Measurements from ENCODE around the gene NEDD4L. TPM values are rescaled to one million over a fixed set of nuclear protein-coding genes. Genes with fewer than 3 reads are reported as not detected.

Gene NEDD4L
- total and polyA plus RNA-seq, 8 donors, result 45.0 to 113 (median 66.4) TPM

DNA sequence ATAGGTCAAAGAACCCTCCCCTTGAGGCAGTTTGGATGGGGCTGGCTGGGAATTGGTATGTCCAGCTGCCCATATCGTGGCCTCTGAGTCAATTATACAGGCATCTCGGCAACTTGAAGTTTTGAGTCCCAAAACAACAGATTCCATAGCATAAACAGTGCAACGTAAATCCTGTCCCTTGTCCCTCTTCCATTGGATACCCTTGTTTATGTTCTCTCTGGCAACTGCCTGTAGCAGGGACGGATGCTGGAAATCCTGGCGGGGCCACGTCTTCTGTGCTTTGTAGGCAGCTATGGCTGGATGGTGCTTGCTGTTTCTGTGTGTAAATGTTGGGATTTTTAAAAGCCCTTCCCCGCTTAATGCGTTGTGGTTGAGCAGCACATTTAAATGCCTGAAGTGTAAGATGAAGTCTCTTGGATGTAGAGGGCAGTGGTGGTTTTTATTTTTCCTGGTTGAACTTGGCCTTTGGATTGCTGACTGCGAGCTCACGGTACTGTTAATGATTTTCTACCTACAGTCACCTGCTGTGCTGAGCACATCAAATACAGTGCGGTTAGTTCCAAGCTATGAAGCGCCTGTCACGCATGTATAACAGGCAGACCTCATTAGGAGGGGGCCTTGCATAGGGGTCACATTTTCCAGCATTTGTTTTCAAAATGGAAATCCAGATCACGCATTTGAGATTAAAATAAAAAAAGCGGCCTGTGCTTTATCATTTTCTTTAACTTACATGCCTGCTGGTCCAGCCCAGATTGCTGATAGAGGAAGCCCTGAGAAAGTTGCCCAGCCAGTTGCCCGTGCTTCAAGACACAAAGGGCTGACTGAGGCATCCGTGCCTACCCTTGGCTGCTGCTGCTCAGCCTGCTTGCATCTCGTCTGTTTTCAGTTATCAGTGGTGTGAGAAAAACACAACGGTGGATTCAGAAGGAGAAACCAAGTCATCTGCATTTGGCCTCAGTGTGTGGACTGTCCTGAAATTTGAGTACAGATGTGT lies 84.7 kb downstream of the NEDD4L start:
- Histone ChIP-seq H3K36me3 (no peaks in the 10 kb centered on the region), H3K4me1 (peaks cover 13 to 17% (median 15%) of the 10 kb centered on the region in 3 donors), H3K9me3 (no peaks in the 10 kb centered on the region), H3K27ac (peak overlapping the region in 2 of 4 donors; percentile 53 to 64), H3K4me3 (no peak overlapping the region), H3K27me3 (no peaks in the 10 kb centered on the region)
- ATAC-seq, result peak; percentile 88 to 98 (median 96)
- DNase-seq, result peak in 3 of 6 donors; percentile 30 to 53 (median 47)
- FAIRE-seq, result no peak
- WGBS, 2 donors, result 28 to 29% methylated on average over 19 of the region's 19 CpGs
- TF ChIP-seq, protein P1, sequence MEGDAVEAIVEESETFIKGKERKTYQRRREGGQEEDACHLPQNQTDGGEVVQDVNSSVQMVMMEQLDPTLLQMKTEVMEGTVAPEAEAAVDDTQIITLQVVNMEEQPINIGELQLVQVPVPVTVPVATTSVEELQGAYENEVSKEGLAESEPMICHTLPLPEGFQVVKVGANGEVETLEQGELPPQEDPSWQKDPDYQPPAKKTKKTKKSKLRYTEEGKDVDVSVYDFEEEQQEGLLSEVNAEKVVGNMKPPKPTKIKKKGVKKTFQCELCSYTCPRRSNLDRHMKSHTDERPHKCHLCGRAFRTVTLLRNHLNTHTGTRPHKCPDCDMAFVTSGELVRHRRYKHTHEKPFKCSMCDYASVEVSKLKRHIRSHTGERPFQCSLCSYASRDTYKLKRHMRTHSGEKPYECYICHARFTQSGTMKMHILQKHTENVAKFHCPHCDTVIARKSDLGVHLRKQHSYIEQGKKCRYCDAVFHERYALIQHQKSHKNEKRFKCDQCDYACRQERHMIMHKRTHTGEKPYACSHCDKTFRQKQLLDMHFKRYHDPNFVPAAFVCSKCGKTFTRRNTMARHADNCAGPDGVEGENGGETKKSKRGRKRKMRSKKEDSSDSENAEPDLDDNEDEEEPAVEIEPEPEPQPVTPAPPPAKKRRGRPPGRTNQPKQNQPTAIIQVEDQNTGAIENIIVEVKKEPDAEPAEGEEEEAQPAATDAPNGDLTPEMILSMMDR (IDR thresholded peaks at IDR 0.05), result no peak
- intact Hi-C loops (cut with DNase I), result loop anchor here (10.0 kb wide), 4 partner anchors 84 to 254 kb away; partner anchors contain the start of gene NEDD4L (in 1 of the 3)

DNA sequence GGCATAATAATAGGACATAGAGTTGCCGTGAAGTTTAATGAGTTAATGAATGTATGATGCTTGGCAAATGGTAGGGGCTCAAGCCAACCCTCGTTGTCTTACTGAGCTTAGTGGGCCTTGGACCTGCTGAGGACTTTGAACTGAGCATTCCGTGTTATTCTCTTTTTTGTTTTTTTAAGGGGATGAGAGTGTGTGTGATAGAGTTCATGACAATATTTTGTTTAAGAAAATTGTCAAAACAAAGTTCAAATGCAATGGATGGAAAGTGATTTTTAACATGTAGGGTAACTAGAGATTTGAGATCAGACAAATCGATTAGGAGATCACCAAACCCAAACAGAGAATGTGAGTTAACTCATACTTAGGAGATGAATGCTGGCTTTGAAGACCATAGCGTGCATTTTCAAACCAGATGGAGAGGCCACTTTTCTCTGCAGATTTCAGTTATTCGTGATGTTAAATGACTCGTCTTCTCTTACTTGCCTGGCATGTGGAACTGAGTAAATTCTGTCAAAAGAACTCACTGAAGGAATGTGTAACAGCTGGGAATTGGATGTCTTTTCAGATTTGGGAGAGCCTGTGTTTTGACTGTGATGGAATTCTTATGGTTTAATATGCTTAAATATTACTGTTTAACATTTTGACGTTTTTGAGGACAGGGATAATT lies 88.7 kb downstream of the NEDD4L start:
- no peak overlapping the region for H3K27ac ChIP-seq
- FAIRE-seq, result no peak
- no peaks in the 10 kb centered on the region for H3K36me3 ChIP-seq
- no peak for DNase-seq
- H3K27me3 ChIP-seq, result no peaks in the 10 kb centered on the region
- ATAC-seq, result no peak
- 48 to 49% methylated on average over 8 of the region's 8 CpGs for WGBS, 2 donors
- TF ChIP-seq, protein P1 (IDR thresholded peaks at IDR 0.05), result no peak
- H3K4me1 ChIP-seq, result peaks cover 24 to 33% (median 32%) of the 10 kb centered on the region in 3 donors
- intact Hi-C loops (cut with DNase I), result no loop called here
- no peak overlapping the region for H3K4me3 ChIP-seq
- H3K9me3 ChIP-seq, result no peaks in the 10 kb centered on the region

DNA sequence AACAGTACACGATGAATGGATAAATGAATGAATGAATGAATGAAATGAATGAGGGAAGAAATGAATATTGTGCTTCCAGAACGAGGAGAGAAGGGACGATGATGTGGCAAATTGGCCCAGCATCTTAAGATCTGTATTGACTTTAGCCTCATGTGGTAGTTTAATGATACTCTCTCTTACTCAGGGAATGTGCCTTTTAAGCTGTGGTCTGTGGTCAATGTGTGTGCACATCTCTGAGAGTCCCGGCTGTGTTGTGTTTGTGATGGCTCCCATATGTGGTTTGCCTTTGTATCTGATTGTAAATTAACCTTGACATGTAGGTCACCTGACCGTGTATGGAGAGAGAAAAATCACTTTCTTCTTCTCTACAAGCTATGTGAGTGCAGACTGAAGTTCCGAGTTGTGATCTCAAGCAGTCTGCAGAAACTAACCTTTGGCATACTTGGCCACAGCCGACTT lies 91.2 kb downstream of the NEDD4L start:
- Histone ChIP-seq H3K27ac (no peak overlapping the region), H3K36me3 (no peaks in the 10 kb centered on the region), H3K4me3 (no peak overlapping the region), H3K27me3 (no peaks in the 10 kb centered on the region), H3K9me3 (no peaks in the 10 kb centered on the region), H3K4me1 (peaks cover 11 to 18% (median 15%) of the 10 kb centered on the region in 3 donors)
- ATAC-seq, result peak in 3 of 4 donors; percentile 23 to 50 (median 36)
- TF ChIP-seq, protein P1 (IDR thresholded peaks at IDR 0.05), result no peak
- no peak for FAIRE-seq
- intact Hi-C loops (cut with DNase I), result no loop called here
- no peak for DNase-seq
- 43 to 45% methylated on average over 7 of the region's 7 CpGs for WGBS, 2 donors

DNA sequence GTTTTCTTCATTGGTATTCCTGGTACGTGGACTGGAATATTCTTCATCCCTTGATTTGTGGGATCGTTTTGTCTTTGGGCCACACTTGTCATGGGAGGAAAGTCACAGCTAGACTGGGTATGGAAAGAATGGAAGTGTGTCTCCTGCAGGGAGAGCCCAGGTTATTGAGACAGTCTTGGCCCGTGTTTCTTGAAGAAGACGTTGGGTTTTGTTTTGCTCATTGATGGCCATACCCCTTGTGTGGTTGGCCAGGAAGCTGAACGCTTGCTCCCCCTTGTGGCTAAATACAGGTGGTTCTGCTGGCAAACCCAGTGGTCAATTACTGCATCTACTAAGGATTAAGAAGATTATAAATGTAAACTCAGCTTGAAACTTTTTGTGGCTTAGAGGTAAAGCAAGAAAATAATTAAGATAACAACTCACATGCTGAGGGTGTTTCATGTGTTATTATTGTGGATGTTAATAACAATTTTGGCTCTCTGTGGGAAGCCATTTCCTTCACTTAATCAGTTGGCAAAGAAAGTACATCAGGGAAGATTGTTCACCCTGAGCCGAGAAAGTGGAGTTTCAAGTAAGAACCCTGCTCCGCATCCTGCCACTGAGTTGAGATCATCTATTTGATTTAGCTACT lies 91.8 kb downstream of the NEDD4L start:
- peak in 3 of 6 donors; percentile 54 to 69 (median 59) for DNase-seq
- no peaks in the 10 kb centered on the region for H3K27me3 ChIP-seq
- WGBS, 2 donors, result 35 to 43% methylated on average over 7 of the region's 7 CpGs
- H3K36me3 ChIP-seq, result no peaks in the 10 kb centered on the region
- peak; percentile 80 to 91 (median 87) for ATAC-seq
- intact Hi-C loops (cut with DNase I), result no loop called here
- no peak overlapping the region for H3K4me3 ChIP-seq
- H3K9me3 ChIP-seq, result no peaks in the 10 kb centered on the region
- no peak for FAIRE-seq
- TF ChIP-seq, protein P1 (IDR thresholded peaks at IDR 0.05), result peak; percentile 76 to 80 (median 78)
- peak overlapping the region in 1 of 4 donors; percentile 10 for H3K27ac ChIP-seq
- H3K4me1 ChIP-seq, result peaks cover 13 to 18% (median 17%) of the 10 kb centered on the region in 3 donors

All from pancreas (tissue), 10 donors.